GM19043 (cell line): Measurements from ENCODE around the gene RPTOR.

Experiments
- ATAC-seq: cut with Tn5 transposase; IDR thresholded peaks from one replicate; pipeline ENCODE4 v1.9.1; 2021; ENCODE audit warnings: low read depth; ENCODE audit not compliant: unreplicated experiment

RPTOR gene

GRCh38 chr17:80978499-80979497 lies 434.2 kb downstream of the RPTOR start:
- ATAC-seq = no peak

DNA sequence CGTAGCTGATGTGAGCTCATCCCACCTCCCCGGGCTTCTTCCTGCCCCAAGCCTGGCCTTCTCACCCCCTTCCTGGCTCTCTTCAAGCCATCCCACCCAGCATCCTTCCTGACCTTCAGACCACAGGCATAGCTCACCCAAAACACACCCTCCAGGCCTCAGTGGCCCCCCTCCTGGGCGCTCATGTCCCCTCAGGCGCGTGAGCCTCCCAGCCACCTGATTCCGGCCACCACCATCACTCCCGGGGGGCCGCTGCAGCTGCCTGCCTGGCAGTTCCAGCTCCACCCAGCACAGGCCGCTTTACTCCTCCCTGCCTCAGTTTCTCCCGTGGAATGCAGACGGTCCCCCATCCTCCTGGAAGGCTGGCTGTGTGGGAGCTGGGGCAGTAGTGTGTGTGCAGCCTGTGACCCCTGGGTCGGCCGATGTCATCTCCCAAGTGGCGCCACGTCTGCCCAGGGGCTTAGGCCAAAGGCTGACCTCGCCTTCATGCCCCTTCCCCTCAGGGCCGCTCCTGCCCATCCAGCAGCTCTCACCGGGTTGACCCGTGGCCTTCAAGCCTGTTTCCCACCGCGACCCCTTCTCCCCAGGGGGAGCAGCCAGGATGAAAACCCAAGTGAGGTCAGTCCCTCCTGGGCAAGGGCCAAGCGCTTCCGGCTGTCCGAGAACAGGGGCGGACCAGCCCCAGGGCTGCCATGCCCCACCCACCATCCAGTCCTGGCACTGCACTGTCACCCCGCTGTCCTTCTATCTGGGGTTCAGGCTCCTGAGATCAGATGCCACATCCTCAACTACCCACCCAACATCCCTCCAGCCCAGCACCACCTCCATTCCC lies 435.1 kb downstream of the RPTOR start:
- ATAC-seq = no peak

DNA sequence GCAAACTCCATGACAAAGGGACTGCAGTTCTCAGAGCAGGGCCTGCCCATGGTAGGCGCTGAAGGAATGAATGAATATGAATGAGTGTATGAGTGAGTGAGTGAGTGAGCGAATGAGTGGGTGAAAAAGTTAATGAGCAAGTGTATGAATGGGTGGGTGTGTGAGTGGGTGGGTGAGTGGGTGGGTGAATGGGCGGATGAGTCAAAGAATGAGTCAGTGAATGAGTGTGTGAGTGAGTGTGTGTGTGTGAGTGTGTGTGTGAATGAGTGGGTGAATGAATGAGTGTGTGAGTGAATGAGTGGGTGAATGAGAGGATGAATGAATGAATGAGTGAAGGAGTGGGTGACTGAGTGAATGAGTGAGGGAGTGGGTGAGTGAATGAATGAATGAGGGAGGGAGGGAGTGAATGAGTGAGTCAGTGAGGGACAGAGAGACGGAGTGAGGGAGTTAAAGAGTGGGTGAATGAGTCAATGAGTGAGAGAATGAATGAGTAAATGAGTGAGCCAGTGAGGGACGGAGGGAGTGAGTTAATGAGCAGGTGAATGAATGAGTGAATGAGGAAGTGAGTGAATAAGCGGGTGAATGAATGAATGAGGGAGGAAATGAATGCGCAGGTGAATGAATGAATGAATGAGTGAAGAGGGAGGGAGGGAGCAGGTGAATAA lies 435.9 kb downstream of the RPTOR start:
- ATAC-seq = no peak

DNA sequence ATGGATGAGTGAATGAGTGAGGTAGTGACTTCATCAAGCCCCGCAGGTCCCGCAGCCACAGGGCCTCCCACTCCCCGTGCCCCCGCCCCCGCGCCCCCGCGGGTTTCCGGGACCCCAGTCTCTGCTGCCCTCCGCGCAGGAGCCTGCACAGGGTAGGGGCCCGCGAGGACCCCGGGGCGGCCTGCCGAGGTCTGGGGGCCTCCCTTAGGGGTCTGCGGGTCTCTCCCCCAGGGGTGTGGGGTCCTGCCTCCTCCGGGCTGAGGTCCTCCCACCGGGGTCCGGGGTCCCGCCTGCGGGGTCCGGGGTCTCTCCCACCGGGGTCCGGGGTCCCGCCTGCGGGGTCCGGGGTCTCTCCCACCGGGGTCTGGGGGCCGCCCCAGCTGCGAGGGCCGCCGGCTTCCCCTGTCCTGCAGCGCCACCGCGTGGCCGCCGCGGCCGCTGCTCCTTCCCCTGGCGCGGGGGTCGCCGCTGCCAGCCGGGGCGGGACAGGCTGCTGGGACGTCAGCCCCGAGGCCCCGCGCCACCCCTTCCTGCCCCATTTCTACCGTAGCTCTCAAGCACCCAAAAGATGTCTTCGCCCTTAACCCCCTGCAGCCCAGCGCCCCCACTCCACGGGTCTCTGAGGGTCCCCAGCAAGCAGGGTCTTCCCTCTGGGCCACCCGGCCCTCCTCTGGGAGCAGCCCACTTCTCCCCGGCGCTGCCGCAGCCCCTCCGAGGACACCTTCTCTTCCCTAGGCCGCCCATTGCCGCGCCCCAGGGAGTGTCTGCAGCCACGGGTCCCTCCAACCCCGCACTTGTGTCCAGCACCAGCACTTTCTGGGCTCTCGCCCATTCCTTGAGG lies 436.6 kb downstream of the RPTOR start:
- no peak for ATAC-seq

- no peak for ATAC-seq
Measured at GRCh38 chr17:80981929-80982425, 437.3 kb downstream of the RPTOR start.

GRCh38 chr17:80982426-80982974 lies 437.9 kb downstream of the RPTOR start:
- no peak for ATAC-seq

DNA sequence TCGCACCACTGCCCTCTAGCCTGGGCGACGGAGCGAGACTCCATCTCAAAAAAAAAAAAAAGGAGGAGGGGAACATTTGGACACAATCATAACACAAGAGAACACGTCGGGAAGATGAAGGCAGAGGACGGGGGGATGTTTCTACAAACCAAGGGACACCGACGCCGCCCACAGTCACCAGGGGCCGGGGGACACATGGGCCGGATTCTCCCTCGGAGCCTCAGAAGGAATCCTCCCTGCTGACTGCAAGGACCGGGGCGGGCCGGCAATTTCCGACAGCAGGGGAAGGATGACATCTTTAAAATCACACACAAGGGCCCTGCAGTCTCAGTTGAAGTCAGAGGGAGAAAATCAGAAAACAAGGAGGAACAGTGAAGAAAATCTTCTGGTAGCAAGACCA lies 438.9 kb downstream of the RPTOR start:
- ATAC-seq = no peak

GRCh38 chr17:80984749-80985148 lies 440.1 kb downstream of the RPTOR start:
- no peak for ATAC-seq

DNA sequence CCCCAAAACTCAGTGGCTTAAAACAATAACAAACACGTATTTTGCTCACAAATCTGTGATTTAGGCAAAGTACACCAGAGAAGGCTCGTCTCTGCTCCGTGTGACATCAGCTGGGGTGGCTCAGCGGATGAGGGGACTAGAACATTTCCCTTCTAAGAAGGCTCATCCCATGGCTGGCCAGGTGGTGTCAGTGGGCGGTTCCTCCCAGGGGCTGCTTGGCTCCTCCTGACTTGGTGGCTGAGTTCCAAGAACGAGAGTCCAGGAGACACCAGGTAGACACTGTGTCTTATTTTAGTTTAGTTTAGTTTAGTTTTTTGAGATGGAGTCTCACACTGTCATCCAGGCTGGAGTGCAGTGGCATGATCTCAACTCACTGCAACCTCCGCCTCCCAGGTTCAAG lies 441.4 kb downstream of the RPTOR start:
- no peak for ATAC-seq

DNA sequence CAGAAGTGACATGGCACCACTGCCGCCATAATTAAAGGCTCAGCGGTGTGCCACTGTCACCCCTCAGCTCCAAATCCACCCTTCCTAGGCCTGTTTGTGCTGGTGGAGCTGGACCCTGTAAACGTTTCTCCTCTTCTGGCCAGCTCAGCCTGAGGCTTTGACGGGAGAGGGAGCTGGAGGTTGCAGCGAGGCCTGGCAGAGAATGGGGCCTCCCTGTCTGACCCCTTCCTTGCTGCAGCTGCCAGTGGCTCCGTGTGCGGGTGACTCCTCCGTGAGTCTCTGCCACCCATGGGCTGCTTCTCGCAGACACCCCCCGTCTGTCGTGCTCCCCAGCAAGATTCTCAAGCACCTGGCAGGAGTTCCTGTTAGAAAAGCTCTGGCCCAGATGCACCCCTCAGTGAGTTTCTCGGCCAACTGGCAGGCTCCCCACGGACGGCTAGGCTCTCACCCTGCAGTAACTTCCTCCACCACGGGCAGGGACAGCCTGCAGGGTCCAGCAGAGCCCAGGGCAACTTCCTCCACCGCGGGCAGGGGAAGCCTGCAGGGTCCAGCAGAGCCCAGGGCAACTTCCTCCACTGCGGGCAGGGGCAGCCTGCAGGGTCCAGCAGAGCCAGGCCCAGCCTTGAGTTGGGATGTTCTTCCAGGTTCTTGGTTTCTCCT lies 442.3 kb downstream of the RPTOR start:
- ATAC-seq = no peak

DNA sequence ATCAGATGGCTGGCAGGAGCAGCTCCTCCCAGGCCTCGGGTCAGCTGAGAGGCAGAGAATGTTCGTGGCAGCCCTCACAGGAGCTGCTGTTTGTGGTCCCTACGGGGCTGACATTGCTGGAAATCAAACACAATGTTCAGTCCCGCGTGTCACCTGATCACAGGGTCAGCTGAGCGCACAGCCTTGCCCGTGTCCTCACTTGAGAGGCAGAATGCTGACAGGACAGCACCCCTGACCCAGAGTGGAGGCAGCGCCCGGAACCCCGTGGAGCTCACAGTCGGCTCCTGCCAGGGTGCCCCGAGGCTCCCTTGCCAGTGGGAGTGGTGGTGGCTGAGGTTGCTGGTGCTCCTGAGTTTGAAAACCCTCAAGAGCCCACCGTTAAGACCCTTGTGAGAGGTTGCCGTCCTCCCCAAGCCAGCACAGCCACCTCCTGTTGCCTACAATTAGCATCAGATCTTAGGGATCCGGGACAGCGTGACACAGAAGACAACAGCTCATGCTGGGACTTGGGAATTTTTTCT lies 443.4 kb downstream of the RPTOR start:
- no peak for ATAC-seq

DNA sequence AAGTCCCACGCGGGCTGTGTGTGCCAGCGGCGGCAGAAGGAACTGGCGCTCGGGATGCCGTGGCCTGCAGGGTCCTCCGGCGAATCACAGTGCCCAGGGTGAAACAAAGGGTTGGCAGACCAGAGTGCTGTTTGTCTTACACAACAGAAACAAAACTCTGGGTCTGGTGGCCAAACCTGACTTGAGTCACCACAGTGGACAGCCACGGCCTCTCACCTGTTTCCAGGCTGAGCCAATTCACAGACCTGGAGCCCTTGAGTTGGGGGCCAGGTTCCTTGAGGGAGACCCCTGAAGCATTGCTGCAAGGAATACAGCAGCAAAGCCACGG lies 444.9 kb downstream of the RPTOR start:
- ATAC-seq = no peak

DNA sequence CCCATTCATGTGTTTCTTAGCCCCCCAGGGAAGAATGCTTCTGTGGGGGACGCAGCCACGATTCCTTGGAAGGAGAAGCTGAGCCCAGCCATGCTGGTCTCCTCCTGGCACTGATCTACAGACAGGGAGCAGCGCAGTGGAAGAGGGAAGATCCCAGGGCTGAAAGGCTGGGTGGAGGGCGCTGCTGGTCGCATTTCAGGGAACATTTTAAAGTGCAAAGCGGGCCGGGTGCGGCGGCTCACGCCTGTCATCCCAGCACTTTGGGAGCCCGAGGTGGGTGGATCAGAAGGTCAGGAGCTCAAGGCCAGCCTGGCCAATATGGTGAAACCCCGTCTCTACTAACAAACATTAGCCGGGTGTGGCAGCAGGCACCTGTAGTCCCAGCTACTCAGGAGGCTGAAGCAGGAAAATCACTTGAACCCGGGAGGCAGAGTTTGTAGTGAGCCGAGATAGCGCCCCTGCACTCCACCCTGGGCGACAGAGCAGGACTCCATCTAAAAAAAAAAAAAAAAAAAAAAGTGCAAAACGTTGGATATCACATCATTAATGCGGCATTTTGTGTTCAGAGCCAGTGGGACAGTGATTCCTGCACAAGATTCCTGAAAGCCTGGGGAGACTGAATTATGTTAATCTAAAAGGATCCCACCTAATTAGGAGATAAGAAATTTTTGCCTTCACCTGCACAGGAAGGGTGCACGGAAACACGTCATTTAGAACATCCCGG lies 446.4 kb downstream of the RPTOR start:
- no peak for ATAC-seq

GRCh38 chr17:80991645-80992076 lies 447.0 kb downstream of the RPTOR start, which contains the start of gene CHMP6:
TSS of gene CHMP6 (plus strand) at chr17:80991841. CDS start at chr17:80991919, 78 bp downstream.
- ATAC-seq = peak; percentile 50

DNA sequence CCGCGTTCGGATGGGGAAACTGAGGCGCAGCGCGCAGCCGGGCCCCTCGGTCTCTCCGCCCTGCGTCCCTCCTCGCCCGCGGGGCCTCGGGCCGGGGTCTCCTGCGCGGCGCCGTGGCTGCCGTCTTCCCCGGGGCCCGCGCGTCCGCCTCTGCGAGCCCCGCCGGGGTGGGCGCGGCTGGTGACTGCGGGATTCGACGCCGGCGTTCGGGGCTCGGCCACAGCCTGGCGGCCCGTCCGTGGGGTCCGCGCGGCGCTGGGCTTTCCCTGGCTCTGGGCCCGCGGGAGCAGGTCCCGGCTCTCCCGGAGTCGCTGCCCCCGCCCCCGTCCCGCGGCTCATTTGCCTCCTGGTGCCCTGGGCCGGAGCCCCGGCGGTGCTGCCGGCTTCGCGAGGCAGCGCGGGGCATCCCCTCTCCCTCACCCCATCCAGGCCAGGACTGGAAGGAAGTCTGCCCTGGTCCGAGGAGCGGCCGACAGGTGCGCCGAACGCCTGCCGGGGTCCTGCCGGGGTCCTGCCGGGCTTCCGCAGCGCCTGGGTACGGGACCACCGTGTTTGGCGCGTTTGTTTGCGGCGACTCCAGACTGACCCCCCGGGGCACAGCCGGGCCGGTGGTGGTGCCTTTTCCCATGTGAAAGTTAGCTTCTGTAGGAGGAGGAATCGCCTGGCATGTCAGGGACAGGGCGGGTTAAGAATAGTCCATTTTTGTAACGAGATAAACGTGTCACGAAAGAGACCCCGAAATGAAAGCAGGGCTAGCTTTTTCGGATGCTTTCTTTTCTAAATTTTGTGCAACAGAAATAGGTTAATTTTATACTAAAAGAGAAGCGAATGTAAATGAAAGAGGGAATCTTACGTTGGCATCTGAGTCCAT lies 447.7 kb downstream of the RPTOR start:
- ATAC-seq = peak; percentile 18

GRCh38 chr17:80992948-80993624 lies 448.4 kb downstream of the RPTOR start:
- no peak for ATAC-seq

- no peak for ATAC-seq
Measured at GRCh38 chr17:80995131-80995530, 450.5 kb downstream of the RPTOR start.
